HG02588 (cell line): ENCODE measurements around the gene PAAF1.

Experiments
- ATAC-seq: cut with Tn5 transposase; IDR thresholded peaks from one replicate; pipeline ENCODE4 v1.9.1; 2021; ENCODE audit warnings: mild to moderate bottlenecking, moderate library complexity; ENCODE audit not compliant: unreplicated experiment

Gene PAAF1

DNA sequence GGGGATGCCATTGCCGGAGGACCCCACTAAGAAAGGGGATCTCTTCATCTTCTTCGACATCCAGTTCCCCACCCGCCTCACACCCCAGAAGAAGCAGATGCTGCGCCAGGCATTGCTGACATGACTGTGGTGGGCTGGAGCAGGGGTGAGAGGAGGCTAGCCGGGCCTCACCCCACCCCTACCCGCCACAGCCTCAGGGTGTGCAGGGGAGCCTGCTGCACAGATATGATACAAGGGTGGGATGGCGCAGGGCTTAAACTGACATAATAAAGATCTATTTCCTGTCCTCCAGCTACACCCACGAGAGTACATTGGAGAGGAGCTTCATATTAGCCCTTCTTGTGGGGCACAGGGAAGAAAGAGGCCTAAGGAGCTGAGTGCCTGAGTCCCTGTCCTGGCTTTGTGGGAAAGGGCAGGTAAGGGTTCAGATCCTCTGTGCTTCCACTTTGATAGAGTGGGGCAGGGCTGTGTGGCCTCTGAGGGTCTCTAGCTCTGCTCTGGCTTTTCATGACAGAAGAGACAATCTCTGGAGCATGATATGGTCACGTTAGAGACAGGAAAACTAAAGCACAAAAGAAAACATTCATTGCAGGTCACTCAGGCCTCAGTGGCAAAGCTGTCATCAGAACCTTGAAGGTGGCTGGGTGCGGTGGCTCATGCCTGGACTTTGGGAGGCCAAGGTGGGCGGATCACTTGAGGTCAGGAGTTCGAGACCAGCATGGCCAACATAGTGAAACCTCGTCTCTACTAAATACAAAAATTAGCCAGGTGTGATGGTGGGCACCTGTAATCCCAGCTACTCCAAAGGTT is 93.4 kb downstream of the PAAF1 start:
- ATAC-seq = no peak

DNA sequence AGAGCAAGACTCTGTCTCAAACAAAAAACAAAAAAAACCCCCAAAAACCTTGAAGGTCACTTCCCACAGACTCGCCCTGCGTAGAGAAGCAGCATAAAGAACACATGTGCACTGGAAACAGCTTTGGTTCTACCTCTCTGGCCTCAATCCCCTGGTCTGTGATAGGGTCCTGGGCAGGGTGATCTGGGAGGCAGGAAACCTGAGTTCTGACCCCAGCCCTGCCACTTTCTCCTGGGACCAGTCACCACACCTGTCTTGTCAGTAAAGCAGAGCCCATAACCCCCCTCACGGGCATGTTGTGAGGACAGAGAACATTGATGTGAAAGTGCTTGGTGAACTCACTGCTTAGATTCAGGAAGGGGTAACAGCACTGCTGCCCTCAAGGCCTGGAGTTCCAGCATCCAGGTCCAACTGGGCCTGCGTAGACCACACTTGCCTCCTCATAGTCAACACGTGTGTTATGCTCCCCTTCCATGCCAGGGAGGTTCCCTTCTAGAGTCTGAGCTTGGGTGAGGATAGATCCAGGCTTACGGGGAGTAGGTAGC is 94.4 kb downstream of the PAAF1 start:
- no peak for ATAC-seq

DNA sequence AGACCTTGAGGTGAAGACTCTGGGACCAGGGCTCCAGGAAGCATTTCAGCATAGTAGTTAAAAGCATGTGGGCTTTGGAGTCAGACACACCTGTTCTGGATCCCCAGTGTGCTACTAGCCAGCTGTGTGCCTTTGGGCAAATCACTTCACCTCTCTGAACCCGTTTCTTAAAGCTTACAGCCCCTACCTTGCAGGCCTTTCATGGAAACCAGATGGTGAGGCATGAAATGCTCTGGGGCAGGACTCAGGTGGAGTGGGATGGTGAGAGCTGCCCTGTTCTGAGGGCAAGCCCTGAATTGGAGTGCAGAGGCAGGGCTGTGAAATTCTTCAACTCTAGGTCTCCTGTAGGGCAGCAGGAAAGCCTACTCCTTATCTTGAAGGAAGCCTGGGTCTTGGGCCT is 95.4 kb downstream of the PAAF1 start:
- no peak for ATAC-seq

DNA sequence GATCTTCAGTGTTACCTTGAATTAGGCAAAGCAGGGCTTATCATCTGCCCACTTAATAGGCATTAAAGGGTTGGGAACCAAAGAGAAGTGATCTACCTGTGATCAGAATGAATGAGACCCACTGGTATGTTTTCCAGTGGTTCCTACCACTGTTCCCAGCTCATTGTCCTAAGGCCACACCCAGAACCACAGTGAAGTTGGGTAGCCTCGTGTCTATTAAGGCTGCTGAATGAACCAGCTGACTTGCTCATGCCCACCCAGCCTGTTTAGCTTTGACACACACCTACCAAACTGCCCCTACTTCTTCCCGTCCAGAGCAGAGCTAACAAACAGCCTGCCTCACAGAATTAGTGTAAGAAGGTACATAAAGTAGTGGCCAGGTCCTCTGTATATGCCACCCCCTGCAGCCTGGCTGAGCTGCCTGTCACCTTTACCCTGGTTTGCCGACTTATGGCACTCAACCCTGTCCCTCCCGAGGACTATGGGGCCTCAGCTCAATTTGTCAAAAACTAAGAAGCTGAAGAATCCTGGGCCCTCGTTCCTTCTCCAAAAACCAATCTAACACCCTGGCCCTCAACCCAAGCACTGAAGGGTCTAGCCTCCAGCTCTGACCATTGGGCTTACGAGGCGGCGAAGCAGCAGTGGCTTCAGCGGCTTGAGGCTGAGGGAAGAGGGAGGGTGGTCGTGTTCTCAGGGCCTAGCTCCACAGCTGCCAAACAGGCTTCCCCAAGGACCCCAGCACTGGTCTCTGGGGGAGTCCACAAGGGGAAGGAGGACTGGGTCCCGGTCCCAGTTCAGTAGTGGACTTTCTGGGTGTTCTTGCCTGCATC is 96.0 kb downstream of the PAAF1 start:
- no peak for ATAC-seq

DNA sequence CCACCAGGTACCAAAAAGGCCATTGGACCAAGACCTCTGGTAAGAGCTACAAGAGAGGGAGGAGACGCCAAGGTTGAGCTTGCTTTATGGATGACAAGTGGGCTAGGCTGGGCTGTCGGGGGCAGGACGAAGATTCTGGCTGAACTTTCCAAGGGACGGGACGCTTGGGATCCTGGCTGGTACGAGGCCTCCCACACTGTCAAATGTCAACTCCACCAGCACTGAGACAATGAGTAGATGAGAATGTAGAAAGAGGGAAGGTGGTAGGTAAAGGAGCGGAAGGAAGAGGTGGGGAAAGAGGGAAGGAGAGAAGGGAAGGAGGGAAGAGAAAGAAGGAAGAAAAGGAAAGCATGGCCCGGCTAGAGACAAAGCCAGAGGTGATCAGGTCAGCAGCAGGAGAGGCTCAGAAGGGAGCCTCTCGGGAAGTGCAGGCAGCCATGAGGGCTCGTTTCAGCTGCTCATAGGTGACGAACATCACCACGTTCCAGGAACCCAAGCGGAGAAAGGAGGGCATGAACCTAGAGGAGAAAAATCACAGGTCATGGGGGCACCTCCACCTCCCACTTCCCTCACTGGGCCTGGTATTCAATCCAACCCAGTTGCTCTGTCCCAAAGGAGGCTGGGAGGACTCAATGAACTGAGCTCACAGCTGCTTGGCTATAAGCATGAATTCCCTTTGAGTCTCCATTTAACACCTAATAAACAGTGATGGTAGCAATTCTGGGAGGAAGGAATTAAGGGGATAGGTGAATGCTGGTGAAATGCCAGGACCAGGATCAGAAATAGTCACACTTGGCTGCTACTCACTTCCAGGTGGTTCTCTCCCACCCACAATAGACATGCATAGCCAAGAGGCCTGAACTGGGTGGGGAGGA is 98.0 kb downstream of the PAAF1 start:
- ATAC-seq = no peak

DNA sequence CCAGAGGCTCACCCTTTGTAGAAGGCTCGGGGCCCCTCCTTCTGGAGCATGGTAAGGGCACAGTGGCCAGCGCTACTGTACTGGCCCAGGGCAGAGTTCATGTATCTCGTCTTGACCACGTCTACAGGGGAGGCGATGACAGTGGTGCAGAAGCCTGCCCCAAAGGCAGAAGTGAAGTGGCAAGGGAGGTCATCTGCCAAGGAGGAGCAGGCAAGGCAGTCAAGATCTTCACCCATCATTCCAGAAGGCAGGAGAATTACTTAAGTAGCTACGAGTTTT is 98.6 kb downstream of the PAAF1 start:
- ATAC-seq = no peak

DNA sequence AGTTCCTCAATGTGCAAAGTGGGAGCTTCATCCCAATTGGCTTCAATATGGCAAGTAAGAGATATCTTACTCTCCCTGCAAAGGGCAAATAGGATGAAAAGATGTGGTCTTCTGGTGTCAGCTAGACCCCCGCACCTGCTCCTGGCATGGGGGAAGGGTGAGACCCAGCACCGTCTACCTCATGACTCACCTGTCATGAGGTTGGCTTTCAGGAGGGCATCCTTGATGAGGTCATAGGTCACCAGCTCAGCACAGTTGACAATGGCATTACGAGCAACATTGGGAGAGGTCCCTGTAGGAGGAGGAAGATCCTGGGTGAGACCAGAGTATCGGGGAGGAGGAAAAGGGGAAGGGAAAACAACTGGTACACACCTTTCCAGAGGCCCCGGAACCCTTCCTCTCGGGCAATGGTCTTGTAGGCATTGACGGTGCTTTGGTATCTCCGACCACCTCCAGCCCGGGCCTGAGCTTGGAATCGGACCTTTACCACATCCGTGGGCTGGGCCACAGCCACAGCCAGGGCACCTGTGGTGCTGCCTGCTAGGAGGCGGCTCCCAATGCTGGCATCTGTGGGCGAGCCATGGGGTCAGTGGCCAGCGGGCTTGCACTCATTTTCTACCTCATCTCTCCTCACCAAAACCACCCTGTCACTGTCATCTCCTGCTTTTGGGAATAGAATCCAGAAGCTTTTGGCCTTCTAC is 99.8 kb downstream of the PAAF1 start:
- no peak for ATAC-seq

DNA sequence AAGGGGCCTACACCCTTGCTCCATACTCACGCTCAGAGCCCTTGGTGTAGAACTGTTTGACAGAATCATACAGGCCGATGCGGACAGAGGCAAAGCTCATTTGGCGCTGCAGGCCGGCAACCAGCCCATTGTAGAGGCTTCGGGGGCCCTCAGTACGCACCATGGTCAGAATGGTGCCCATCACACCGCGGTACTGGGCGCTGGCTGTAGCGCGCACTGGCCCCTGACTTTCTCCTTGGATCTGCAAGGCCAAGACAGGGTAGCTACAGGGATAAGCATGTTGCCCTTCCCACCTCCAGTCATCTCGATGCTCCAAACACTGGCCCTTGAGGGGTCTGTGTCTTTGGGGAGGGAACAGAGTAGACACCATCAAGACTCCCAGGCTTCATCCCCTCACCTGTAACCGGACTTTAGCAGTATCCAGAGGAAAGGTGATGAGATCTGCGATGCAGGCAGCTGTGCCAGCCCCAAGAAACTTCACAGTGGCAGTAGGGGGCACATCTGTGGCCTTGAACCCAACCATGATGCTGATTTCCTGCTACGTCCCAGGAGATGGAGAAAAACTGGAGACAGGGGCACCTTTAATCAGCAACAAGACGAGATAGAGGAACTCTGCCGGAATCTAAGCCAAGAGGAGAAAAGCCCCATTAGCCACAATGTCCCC is 101.2 kb downstream of the PAAF1 start:
- ATAC-seq = no peak

DNA sequence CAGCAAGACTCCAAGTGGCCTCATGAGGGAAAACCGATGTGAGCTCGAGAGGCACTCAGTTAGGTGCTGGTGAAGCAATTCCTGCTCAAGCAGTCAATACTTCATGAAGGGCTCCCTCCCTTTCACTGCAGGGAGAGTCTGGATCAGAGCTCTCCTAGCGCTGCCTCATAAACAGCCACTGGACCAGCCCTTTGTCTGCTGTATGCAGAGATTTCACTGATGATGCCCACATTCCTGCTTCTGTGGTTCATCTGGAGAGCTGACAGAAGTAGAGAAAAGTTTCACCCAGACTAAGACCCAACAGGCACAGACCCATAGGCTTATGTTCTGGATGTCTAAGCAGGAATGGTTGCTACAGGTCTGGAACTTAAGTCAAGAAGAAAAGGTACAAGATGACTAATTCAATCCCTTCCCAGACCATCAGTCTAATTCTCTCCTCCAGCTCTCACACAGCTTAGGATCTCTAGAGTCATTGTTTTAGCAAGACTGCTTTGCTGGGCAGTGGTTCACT is 101.8 kb downstream of the PAAF1 start:
- no peak for ATAC-seq

DNA sequence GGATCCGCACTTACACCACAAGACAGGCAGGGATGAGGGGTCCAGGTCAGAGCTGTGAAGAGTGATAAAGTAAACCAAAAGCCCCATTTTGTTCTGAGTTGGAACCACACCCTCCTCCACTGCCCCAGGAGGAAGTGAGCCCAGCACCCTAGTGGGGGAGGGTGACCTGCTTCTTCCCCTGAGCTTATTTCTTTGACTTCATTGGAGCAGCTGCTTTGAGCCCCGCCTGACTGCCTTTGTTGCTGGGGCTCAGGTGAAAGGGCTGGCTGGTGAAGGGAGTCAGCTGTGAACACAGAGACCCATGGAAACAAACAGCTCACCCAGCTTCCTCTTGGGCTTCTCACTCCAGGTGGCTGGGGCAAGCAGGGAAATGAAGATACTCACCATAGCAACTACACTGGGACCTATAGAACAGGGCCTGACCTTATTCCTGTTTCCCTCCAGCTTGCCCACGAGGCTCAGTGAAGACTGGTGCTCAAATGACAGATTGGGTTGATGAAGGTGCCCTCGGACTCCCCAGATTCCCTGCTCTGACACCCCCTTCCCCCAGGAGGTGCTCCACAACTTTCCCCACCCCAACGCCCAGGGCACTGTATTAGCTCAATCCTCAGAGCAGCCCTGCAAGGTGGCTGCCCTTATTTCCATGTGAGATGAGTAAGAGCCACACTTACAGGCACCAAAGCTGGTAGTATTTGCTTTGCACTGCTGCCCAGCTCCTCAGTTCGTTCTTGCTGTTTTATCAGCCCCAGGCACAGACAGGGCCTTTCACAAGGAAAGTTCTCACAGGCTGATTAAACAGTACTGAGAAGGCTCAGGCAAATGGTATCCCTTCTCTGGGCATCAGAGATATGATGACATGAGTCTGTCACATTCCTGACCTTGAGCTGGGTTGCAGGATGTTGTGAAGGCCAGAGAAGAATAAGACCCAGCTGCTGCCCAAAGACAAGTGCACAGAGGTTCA is 103.5 kb downstream of the PAAF1 start:
- ATAC-seq = peak; percentile 38
